ACC112 (cell line): ENCODE results near the gene CTIF.
A peak's percentile ranks its signal among the peaks of the same experiment; 100 is the strongest.

Experiments
- H2AFZ ChIP-seq: fragments of 200-600 bp; sonication (generic); one replicate; pipeline ENCODE4 v1.6.0; 2017; ENCODE audit warnings: antibody characterized with exemption, low read length; ENCODE audit not compliant: unreplicated experiment
- H3K27ac ChIP-seq: fragments of 200-600 bp; sonication (generic); 2 replicates; pipeline ENCODE4 v1.5.1; 2014; ENCODE audit warnings: low read depth, mild to moderate bottlenecking, antibody characterized with exemption, low read length, moderate library complexity
- H3K27me3 ChIP-seq: fragments of 200-600 bp; sonication (generic); 2 replicates; pipeline ENCODE4 v1.6.1; 2014; ENCODE audit warnings: mild to moderate bottlenecking, antibody characterized with exemption, low read length, moderate library complexity, mixed read lengths; ENCODE audit not compliant: insufficient read depth
- H3K36me3 ChIP-seq: fragments of 200-600 bp; sonication (generic); 2 replicates; pipeline ENCODE4 v1.6.1; 2016; ENCODE audit warnings: mild to moderate bottlenecking, antibody characterized with exemption, low read length, moderate library complexity, mixed read lengths; ENCODE audit not compliant: insufficient read depth
- H3K4me1 ChIP-seq: fragments of 200-600 bp; sonication (generic); one replicate; pipeline ENCODE4 v1.6.1; 2016; ENCODE audit warnings: low read length, mixed read lengths; ENCODE audit not compliant: insufficient read depth, unreplicated experiment, control insufficient read depth
- H3K4me3 ChIP-seq: fragments of 200-600 bp; sonication (generic); 2 replicates; pipeline ENCODE4 v1.5.1; 2014; ENCODE audit warnings: mild to moderate bottlenecking, low read depth, low read length
- H3K79me2 ChIP-seq: fragments of 200-600 bp; sonication (generic); one replicate; pipeline ENCODE4 v1.6.0; 2016; ENCODE audit warnings: low read length; ENCODE audit not compliant: control insufficient read depth, unreplicated experiment, insufficient read depth

CTIF gene

GRCh38 chr18:48543228-48543627, 4.4 kb downstream of the CTIF start:
- Histone ChIP-seq H3K27me3 (no peaks in the 10 kb centered on the region), H2AFZ (no peak overlapping the region), H3K79me2 (peaks cover 75% of the 10 kb centered on the region), H3K4me1 (peaks cover 45% of the 10 kb centered on the region), H3K4me3 (no peak overlapping the region), H3K27ac (no peak overlapping the region), H3K36me3 (no peaks in the 10 kb centered on the region; the same call in 1 of the 2 replicates)

GRCh38 chr18:48544116-48544515, 5.3 kb downstream of the CTIF start:
- no peaks in the 10 kb centered on the region for H3K27me3 ChIP-seq
- no peaks in the 10 kb centered on the region; the same call in 1 of the 2 replicates for H3K36me3 ChIP-seq
- H3K4me1 ChIP-seq, result peaks cover 47% of the 10 kb centered on the region
- H2AFZ ChIP-seq, result no peak overlapping the region
- H3K4me3 ChIP-seq, result no peak overlapping the region
- H3K27ac ChIP-seq, result no peak overlapping the region
- peaks cover 84% of the 10 kb centered on the region for H3K79me2 ChIP-seq

- peaks cover 86% of the 10 kb centered on the region for H3K79me2 ChIP-seq
- no peaks in the 10 kb centered on the region for H3K27me3 ChIP-seq
- no peak overlapping the region for H3K4me3 ChIP-seq
- H3K27ac ChIP-seq, result no peak overlapping the region
- H3K36me3 ChIP-seq, result no peaks in the 10 kb centered on the region; the same call in 1 of the 2 replicates
- no peak overlapping the region for H2AFZ ChIP-seq
- H3K4me1 ChIP-seq, result peaks cover 47% of the 10 kb centered on the region
Measured at GRCh38 chr18:48544661-48545415, 6.0 kb downstream of the CTIF start.

GRCh38 chr18:48545757-48546321, 7.0 kb downstream of the CTIF start:
- no peak overlapping the region for H3K27ac ChIP-seq
- H2AFZ ChIP-seq, result no peak overlapping the region
- H3K4me1 ChIP-seq, result peaks cover 47% of the 10 kb centered on the region
- no peak overlapping the region for H3K4me3 ChIP-seq
- no peaks in the 10 kb centered on the region; the same call in 1 of the 2 replicates for H3K36me3 ChIP-seq
- H3K27me3 ChIP-seq, result no peaks in the 10 kb centered on the region
- peaks cover 88% of the 10 kb centered on the region for H3K79me2 ChIP-seq

- no peaks in the 10 kb centered on the region for H3K27me3 ChIP-seq
- no peaks in the 10 kb centered on the region; the same call in 1 of the 2 replicates for H3K36me3 ChIP-seq
- H3K79me2 ChIP-seq, result peaks cover 87% of the 10 kb centered on the region
- H2AFZ ChIP-seq, result no peak overlapping the region
- peaks cover 47% of the 10 kb centered on the region for H3K4me1 ChIP-seq
- no peak overlapping the region for H3K27ac ChIP-seq
- no peak overlapping the region for H3K4me3 ChIP-seq
Measured at GRCh38 chr18:48546396-48546795, 7.6 kb downstream of the CTIF start.

- no peaks in the 10 kb centered on the region for H3K27me3 ChIP-seq
- no peak overlapping the region for H2AFZ ChIP-seq
- no peaks in the 10 kb centered on the region; the same call in 1 of the 2 replicates for H3K36me3 ChIP-seq
- 0 out of 2 replicates have a peak overlapping the region, but pooled peaks have one; percentile 36 for H3K27ac ChIP-seq
- H3K79me2 ChIP-seq, result peaks cover 82% of the 10 kb centered on the region
- peaks cover 37% of the 10 kb centered on the region for H3K4me1 ChIP-seq
- H3K4me3 ChIP-seq, result no peak overlapping the region
Measured at GRCh38 chr18:48547531-48547981, 8.7 kb downstream of the CTIF start.

- Histone ChIP-seq H2AFZ (no peak overlapping the region), H3K4me3 (no peak overlapping the region), H3K27me3 (no peaks in the 10 kb centered on the region), H3K4me1 (peaks cover 31% of the 10 kb centered on the region), H3K79me2 (peaks cover 81% of the 10 kb centered on the region), H3K27ac (peak overlapping the region; percentile 36), H3K36me3 (no peaks in the 10 kb centered on the region; the same call in 1 of the 2 replicates)
Measured at GRCh38 chr18:48548011-48548771, 9.4 kb downstream of the CTIF start.

GRCh38 chr18:48548921-48549320, 10.1 kb downstream of the CTIF start:
- Histone ChIP-seq H2AFZ (no peak overlapping the region), H3K27ac (0 out of 2 replicates have a peak overlapping the region, but pooled peaks have one; percentile 36)

GRCh38 chr18:48550101-48550729, 11.4 kb downstream of the CTIF start:
- no peaks in the 10 kb centered on the region for H3K27me3 ChIP-seq
- no peak overlapping the region for H3K4me3 ChIP-seq
- H3K4me1 ChIP-seq, result peaks cover 25% of the 10 kb centered on the region
- no peak overlapping the region for H2AFZ ChIP-seq
- H3K27ac ChIP-seq, result no peak overlapping the region
- H3K36me3 ChIP-seq, result no peaks in the 10 kb centered on the region
- peaks cover 67% of the 10 kb centered on the region for H3K79me2 ChIP-seq

More at GRCh38 chr18:48548921-48549320, 10.1 kb downstream of the CTIF start:
- Histone ChIP-seq H3K36me3 (no peaks in the 10 kb centered on the region; the same call in 1 of the 2 replicates), H3K79me2 (peaks cover 75% of the 10 kb centered on the region), H3K27me3 (no peaks in the 10 kb centered on the region), H3K4me1 (peaks cover 25% of the 10 kb centered on the region), H3K4me3 (no peak overlapping the region)

GRCh38 chr18:48551100-48551499, 12.3 kb downstream of the CTIF start:
- H3K27ac ChIP-seq, result no peak overlapping the region
- peaks cover 21% of the 10 kb centered on the region for H3K4me1 ChIP-seq

More at GRCh38 chr18:48551100-48551499, 12.3 kb downstream of the CTIF start:
- Histone ChIP-seq H3K27me3 (no peaks in the 10 kb centered on the region), H3K36me3 (no peaks in the 10 kb centered on the region), H2AFZ (no peak overlapping the region), H3K79me2 (peaks cover 59% of the 10 kb centered on the region), H3K4me3 (no peak overlapping the region)
